Measurements from ENCODE around the gene HMGB2. TPM values are rescaled to one million over a fixed set of nuclear protein-coding genes. Genes with fewer than 3 reads are reported as not detected.

The HMGB2 gene
- total RNA-seq, 1 donor from 2014 or later = 40.7 TPM

DNA sequence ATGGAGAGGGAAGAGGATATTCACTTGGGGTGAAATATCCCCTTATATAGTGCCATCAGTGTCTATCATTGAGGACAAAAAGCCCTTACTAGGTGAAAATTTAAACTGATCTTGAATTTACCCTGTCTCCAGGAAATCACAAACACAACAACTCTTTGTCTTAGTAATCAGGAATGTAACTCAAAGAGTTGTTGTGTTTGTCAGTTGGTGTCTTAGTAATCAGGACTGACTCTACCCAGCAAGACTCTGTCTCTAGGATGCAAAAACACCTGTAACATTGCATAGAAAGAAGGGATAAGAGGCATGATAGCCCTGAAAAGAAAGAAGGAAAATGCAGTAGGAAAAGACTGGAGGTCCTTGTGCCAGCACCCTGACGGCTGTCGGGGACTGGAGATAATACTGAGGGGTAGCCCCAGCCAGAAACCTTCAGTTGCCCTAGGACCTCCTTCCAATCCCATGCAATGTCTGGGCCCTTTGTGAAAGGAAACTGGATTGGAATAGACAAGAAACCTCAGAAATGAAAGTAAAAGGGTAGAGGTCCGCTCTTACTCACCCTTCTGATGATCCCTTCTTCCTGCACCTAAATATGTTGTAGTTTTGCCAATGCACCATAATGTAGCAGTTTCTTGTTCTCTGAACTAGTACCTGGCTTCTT lies 45.3 kb downstream of the HMGB2 start:
- DNase-seq (ENCODE audit: extremely low read depth, low read depth, low spot score) = no peak

DNA sequence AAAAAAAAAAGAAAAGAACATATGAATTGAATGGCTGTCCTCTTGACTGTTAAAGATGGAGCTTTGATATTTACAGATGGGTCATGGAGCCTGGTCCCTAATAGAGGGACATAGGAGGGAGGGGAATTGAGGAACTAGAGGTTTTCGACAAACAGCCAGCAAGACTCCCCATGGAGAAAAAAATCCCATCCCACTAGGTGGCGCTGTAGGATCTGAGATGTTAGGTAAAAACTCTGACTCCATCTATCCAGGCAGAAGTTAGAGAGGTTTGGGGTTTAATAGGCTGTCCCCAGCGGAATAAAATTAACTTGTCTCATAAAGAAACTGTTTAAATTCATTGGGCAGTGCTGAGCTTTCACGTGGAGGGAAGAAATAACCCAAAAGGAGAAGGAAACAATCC lies 45.9 kb downstream of the HMGB2 start:
- peak; percentile 44 for DNase-seq (ENCODE audit: extremely low read depth, low read depth, low spot score)

DNA sequence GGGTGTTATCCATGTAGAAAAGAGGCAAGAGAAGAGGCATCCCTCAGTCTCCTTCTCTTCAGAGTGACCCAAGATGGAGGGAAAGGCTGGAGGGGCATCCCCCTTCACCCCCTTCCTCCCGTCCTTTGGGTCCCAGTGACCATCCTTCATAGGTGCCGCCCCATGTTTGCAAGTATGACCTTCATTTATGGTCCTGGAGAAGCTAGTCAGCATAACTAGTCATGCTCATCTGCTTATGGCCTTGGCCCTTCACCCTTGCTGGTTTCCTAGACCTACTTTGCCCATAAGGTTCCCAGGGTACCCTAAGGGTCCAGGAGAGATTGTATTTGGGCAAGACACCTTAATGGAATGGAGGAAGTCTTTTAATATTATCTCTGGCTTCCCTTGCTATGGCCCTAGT lies 46.7 kb downstream of the HMGB2 start:
- no peak for DNase-seq (ENCODE audit: extremely low read depth, low read depth, low spot score)

DNA sequence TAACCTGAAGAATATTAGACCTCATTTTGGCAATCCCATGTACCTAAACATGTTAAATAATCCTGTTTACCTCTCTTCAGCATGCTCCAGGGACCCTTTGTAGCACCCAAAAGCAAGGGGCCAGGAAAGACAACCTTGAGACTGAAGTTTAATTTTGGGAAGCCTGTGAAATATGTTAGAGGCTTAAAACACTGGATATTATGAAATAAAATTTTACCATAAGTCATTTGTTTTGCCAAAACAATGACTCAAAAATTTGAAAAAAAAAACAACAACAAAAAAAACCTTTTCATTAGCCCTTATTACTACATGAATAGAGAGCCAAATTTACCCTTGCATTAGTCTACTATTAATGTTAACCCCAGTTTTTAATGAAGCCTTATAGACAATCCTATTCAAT lies 49.7 kb downstream of the HMGB2 start:
- DNase-seq (ENCODE audit: extremely low read depth, low read depth, low spot score) = no peak

DNA sequence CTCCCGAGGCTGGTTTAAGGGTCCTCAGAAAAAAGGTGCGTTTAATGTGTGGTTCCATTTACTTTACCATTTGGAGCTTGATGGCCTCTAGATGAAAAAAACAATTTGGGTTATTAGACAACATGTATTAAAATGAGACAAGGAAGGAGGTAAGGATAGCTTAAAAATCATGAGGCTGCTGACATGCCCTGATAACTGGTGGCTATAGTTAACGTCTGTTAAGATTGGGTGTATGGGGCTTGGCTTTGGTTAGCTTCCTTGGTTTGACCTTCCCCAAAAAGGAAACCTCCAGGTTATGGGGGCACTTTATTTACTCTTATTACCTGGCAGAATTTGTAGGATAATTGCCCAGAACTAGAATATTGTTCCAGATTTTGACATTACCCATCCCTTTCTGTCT lies 51.5 kb downstream of the HMGB2 start:
- DNase-seq (ENCODE audit: extremely low read depth, low read depth, low spot score) = no peak

DNA sequence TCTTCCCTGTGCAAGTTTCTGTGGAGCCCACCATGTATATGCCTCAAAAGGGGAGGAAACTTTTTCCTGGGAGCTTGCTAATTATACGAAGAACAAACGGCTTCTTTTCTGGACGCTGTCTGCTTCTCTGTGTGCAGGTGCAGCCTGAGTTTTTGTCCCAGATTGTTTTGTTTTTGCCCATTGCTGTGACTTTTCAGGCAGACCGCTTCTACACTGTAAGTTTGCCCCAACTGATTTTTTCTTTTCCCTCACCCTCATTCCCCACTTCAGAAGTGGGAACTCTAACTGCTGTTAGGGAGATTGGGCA lies 51.9 kb downstream of the HMGB2 start:
- DNase-seq (ENCODE audit: extremely low read depth, low read depth, low spot score) = no peak

DNA sequence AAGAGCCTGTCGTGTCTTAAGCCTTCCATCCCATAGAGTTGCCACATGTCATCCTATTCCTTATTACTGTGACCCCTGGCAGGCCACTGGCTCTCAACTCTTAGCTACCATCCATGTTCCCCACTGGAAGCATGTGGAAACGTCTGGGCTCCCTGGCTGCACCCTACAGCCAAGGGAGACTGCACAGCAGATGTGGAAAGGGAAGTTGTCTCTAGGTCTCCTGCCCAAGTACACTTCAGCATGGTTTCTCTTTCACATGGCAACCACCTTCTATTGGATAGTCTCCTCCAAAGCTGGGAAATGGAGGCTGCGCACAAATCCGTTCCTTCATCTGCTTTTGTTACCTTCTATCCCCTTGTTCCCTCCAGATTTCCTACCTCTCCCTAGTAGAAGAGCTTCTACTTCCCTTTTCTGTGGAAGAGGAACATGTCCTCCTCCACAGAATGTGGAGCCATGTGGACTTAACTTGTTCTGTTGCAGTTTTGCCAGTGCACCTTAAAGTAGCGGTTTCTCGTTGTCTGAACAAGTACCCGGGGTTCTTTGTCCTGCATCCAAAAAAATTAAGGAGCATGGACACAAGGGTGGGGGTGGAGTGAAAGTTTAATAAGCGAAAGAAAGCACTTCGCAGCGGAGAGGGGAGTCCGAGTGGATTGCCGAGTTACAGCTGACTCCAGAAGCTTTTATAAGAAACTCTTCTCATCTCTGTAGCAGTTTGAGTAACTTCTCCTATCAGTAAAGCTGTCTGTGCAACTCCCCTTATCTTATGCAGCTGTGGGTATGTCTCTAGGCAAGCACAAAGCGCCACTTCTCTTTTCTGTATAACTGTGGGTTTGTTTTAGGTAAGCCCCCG lies 52.5 kb downstream of the HMGB2 start:
- no peak for DNase-seq (ENCODE audit: extremely low read depth, low read depth, low spot score)

Other genes starting within 250 kb of the HMGB2 start
- gene GALNT7, start 165.5 kb downstream of the HMGB2 start, total RNA-seq = 63.8 and 66.0 TPM in 2 replicates
- gene SAP30, start 36.6 kb upstream of the HMGB2 start, total RNA-seq = 12.7 and 17.2 TPM in 2 replicates
- not detected in 2 replicates for gene SCRG1, start 64.8 kb upstream of the HMGB2 start, total RNA-seq
- not detected in 2 replicates for gene HAND2, start 195.9 kb upstream of the HMGB2 start, total RNA-seq

Measured in glomerular endothelial cell (primary cell).